ENCODE data around the gene SRF. TPM values are rescaled to one million over a fixed set of nuclear protein-coding genes. Genes with fewer than 3 reads are reported as not detected.
A peak's percentile ranks its signal among the peaks of the same experiment; 100 is the strongest.

SRF gene
- total and polyA plus RNA-seq, 12 donors, result 7.3 to 30.9 (median 23.0) TPM

GRCh38 chr6:43175676-43176422 lies 4.8 kb downstream of the SRF start:
- DNase-seq, result peak in 1 of 7 donors; percentile 30
- Histone ChIP-seq H3K27ac (peak overlapping the region in 2 of 5 donors; percentile 94 to 96), H3K36me3 (replicated peaks in 1 of 2) (peaks cover 0 to 53% of the 10 kb centered on the region in 2 donors), H3K27me3 (no peaks in the 10 kb centered on the region), H3K4me1 (replicated peaks in 1 of 2) (peaks cover 23 to 33% of the 10 kb centered on the region in 2 donors), H3K9me3 (replicated peaks in 1 of 3) (no peaks in the 10 kb centered on the region), H3K4me3 (no peak overlapping the region)
- WGBS, 4 donors, result 80 to 89% (median 87%) methylated on average over 4 to 11 of the region's 11 CpGs
- TF ChIP-seq POLR2A (IDR thresholded peaks at IDR 0.05), result no peak
- TF ChIP-seq, protein P1, sequence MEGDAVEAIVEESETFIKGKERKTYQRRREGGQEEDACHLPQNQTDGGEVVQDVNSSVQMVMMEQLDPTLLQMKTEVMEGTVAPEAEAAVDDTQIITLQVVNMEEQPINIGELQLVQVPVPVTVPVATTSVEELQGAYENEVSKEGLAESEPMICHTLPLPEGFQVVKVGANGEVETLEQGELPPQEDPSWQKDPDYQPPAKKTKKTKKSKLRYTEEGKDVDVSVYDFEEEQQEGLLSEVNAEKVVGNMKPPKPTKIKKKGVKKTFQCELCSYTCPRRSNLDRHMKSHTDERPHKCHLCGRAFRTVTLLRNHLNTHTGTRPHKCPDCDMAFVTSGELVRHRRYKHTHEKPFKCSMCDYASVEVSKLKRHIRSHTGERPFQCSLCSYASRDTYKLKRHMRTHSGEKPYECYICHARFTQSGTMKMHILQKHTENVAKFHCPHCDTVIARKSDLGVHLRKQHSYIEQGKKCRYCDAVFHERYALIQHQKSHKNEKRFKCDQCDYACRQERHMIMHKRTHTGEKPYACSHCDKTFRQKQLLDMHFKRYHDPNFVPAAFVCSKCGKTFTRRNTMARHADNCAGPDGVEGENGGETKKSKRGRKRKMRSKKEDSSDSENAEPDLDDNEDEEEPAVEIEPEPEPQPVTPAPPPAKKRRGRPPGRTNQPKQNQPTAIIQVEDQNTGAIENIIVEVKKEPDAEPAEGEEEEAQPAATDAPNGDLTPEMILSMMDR (IDR thresholded peaks at IDR 0.05), result no peak
- intact Hi-C loops (cut with DNase I), result no loop called here

DNA sequence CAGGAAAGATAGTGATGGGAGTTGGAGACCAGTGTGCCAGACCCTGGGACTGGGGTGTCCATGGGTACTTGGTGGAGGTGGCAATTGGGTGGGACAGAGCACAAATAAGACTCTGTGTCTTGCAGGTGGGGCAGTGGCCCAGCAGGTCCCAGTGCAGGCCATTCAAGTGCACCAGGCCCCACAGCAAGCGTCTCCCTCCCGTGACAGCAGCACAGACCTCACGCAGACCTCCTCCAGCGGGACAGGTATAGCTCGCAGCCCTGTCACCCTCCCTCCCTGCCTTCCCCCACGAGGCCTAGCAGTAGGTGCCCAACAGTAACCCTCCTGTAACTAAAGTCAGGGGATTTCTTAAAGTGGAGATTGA lies 5.3 kb downstream of the SRF start:
- Histone ChIP-seq H3K27ac (peak overlapping the region in 1 of 5 donors; percentile 96), H3K4me1 (replicated peaks in 1 of 2) (peaks cover 24 to 36% of the 10 kb centered on the region in 2 donors), H3K4me3 (no peak overlapping the region), H3K9me3 (replicated peaks in 1 of 3) (no peaks in the 10 kb centered on the region), H3K36me3 (replicated peaks in 1 of 2) (peaks cover 0 to 53% of the 10 kb centered on the region in 2 donors), H3K27me3 (no peaks in the 10 kb centered on the region)
- no peak for DNase-seq
- WGBS, 4 donors, result 91 to 100% (median 95%) methylated on average over 2 to 6 of the region's 6 CpGs
- intact Hi-C loops (cut with DNase I), result no loop called here
- TF ChIP-seq POLR2A (IDR thresholded peaks at IDR 0.05), result no peak
- TF ChIP-seq, protein P1 (IDR thresholded peaks at IDR 0.05), result no peak

GRCh38 chr6:43178150-43178549 lies 7.1 kb downstream of the SRF start:
- Histone ChIP-seq H3K36me3 (replicated peaks in 1 of 2) (peaks cover 0 to 53% of the 10 kb centered on the region in 2 donors), H3K4me3 (no peak overlapping the region), H3K27me3 (no peaks in the 10 kb centered on the region), H3K9me3 (replicated peaks in 1 of 3) (no peaks in the 10 kb centered on the region), H3K27ac (no peak overlapping the region), H3K4me1 (replicated peaks in 1 of 2) (peaks cover 20 to 39% of the 10 kb centered on the region in 2 donors)
- 77 to 92% (median 87%) methylated on average over 7 to 12 of the region's 12 CpGs for WGBS, 4 donors
- intact Hi-C loops (cut with DNase I), result no loop called here
- no peak for DNase-seq
- TF ChIP-seq, protein P1 (IDR thresholded peaks at IDR 0.05), result no peak
- TF ChIP-seq POLR2A (IDR thresholded peaks at IDR 0.05), result no peak

DNA sequence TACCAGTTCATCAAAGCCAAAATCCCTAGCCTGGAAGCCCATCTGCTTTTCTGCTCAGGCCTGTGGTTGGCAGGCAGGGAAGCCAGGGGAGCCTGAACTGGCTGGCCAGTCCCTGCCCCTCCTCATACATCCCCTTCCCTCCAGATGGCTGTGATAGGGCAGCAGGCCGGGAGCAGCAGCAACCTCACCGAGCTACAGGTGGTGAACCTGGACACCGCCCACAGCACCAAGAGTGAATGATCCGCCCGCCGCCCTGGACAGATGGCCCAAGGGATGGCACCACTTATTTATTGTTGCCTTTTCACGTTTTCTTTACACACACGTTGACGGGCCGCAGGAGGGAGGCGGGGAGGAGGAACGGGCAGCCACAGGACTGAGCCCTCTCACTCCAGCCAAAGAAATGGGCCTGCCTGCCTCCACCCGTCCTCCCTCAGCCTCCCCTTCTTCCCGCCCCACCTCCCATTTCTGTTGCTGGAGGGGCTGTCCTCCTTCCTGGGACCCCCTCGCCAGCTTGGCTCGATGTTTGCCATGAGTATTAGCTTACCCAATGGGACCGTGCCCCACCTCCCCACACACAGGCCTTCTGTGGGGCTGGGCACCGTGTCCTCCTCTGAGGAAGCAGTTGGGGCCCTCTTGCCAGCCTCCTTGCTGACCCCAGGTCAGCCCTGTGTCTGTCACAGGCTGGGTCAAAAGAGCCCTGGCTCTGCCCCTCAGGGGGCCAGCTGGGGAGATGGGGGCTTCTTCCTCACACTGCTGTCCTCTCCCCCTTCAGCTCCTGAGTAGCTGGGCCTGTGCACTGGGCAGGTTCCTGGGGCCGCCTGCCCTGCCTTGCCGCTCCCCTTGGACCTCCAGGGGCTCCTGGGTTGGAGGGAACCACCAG lies 8.1 kb downstream of the SRF start:
- no peak overlapping the region for H3K27ac ChIP-seq
- WGBS, 4 donors, result 85 to 91% (median 87%) methylated on average over 18 to 20 of the region's 20 CpGs
- H3K4me1 ChIP-seq (replicated peaks in 1 of 2), result peaks cover 11 to 33% of the 10 kb centered on the region in 2 donors
- TF ChIP-seq, protein P1 (IDR thresholded peaks at IDR 0.05), result no peak
- TF ChIP-seq POLR2A (IDR thresholded peaks at IDR 0.05), result no peak
- peaks cover 0 to 53% of the 10 kb centered on the region in 2 donors for H3K36me3 ChIP-seq (replicated peaks in 1 of 2)
- DNase-seq, result no peak
- H3K27me3 ChIP-seq, result no peaks in the 10 kb centered on the region
- intact Hi-C loops (cut with DNase I), result no loop called here
- H3K4me3 ChIP-seq, result no peak overlapping the region
- no peaks in the 10 kb centered on the region for H3K9me3 ChIP-seq (replicated peaks in 1 of 3)
